ENCODE data around the gene COL9A3.
A peak's percentile ranks its signal among the peaks of the same experiment; 100 is the strongest.

Gene COL9A3

GRCh38 chr20:62856931-62857619, 40.2 kb downstream of the COL9A3 start:
- DNase-seq (ENCODE audit: low spot score) = no peak

DNA sequence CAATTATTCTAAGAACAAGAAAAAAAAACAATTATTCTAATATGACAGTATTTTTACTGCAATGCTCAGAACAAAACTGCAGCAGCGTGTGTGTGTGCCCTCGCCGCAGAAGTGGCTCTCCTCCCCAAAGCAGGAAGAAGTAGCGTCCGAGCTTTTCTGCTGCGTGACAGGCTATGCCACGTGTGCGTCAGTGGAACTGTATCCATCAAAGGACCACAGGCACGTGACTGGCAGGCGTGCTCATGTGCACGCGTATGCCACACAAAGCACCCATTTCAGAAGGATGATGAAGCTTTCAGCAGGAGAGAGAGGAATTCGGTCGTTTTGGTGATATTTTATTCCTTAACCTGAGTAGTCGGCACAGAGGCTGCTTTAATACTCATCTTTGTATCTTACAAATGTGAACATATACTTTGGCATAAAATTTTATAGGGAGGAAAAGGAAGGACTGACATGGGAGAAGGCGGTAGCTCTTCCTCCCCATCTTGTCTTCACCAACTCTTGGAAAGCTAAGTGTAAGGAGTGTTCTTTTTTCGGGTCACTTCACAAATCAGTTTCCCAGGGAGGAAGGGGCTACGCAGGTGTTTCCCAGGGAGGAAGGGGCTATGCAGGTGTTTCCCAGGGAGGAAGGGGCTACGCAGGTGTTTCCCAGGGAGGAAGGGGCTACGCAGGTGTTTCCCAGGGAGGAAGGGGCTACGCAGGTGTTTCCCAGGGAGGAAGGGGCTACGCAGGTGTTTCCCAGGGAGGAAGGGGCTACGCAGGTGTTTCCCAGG, 41.4 kb downstream of the COL9A3 start:
- no peak for DNase-seq (ENCODE audit: low spot score)

DNA sequence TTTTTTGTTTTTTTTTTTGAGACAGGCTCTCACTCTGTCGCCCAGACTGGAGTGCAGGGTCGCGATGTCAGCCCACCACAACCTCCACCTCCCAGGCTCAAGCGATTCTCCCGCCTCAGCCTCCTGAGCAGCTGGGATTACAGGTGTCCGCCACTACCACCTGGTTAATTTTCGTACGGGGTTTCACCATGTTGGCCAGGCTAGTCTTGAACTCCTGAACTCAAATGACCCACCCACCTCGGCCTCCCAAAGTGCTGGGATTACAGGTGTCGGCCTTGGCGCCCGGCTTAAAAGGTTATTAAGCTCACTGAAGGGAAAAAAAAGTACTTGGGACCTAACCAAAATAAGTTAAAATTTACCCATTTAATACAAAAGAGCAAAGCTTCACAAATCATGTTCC, 42.9 kb downstream of the COL9A3 start:
- DNase-seq (ENCODE audit: low spot score) = no peak

- DNase-seq (ENCODE audit: low spot score) = no peak
Observed at GRCh38 chr20:62860391-62860923, 43.6 kb downstream of the COL9A3 start.

DNA sequence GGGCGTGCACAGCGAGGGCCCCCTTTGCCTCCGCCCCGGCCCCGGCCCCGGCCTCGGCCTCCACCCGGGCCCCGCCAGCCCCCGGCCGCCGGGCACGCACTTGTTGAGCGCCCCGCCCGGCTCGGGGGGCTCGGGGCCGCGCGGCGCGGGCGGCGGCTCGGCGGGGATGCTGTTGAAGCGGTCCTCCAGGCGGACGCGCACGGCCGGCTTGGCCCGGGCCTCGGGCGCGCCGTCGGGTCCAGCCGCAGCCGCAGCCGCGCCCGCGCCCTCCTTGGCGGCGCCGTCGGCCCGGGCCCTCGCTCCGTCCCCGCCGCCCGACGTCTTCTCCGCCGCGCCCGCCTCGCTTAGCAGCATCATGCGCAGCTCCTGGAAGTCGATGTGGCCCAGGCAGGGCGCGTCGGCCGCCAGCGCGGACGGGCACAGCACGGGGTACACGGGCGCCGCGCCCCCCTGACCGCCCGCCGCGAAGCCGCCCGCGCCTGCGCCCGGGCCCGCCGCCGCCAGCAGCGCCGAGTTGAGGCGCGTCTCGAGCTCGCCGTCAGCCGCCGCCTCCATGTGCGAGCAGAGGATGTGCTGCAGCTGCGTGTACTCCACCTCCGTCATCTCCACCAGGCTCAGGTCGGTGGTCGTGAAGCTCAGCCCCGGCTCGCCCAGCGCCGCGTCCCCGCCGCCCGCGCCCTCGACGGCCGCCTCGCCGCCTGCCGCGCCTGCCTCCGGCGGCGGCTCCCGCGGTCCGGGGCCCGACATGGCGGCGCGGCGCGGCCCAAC, 44.3 kb downstream of the COL9A3 start:
- DNase-seq (ENCODE audit: low spot score) = no peak

DNA sequence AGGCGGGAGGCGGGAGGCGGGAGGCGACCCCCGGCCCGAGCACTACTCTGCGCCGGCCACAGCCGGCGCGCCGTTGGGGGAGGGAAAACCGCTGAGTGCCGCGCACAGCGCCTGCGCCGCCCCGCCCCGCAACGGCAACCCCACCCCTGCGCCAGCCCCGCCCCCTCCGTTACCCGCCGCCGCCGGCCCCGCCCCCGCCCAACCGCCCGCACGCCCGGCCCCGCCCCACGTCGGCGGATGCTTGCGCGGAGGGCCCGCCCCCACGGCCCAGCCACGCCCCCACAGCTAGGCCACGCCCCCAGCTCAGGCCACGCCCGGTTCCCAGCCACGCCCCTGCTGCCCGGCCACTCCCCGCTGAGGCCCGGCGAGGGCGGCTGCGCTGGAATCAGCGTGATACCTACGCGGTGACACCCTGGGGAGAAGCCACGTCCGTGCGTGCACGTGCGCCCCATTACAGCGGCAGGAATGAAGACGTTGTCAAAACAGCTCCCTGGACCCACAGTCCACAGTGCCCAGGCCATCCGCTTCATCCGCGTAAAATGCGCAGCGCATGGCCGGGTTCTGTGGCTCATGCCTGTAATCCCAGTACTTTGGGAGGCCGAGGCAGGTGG, 45.0 kb downstream of the COL9A3 start, which contains the start of gene TCFL5:
TCFL5 (minus strand) TSS at position 97 of the 611 bp plus-strand sequence. CDS start 152 bp downstream, outside the sequence.
- peak; percentile 94 for DNase-seq (ENCODE audit: low spot score)

DNA sequence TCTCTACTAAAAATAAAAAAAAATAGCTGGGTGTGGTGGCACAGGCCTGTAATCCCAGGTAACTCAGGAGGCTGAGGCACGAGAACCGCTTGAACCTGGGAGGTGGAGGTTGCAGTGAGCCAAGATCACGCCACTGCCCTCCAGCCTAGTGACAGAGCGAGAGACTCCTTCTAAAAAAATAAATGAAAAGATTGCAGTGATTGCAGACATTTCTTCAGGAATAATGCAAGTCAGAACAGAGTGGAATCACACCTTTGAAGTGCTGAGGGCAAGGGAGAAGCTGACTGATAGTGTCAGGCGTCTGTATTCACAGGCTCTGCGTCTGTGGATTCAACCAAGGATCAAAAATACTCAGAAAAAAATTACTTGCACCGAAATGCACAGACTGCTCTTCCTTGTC, 47.4 kb downstream of the COL9A3 start:
- no peak for DNase-seq (ENCODE audit: low spot score)

DNA sequence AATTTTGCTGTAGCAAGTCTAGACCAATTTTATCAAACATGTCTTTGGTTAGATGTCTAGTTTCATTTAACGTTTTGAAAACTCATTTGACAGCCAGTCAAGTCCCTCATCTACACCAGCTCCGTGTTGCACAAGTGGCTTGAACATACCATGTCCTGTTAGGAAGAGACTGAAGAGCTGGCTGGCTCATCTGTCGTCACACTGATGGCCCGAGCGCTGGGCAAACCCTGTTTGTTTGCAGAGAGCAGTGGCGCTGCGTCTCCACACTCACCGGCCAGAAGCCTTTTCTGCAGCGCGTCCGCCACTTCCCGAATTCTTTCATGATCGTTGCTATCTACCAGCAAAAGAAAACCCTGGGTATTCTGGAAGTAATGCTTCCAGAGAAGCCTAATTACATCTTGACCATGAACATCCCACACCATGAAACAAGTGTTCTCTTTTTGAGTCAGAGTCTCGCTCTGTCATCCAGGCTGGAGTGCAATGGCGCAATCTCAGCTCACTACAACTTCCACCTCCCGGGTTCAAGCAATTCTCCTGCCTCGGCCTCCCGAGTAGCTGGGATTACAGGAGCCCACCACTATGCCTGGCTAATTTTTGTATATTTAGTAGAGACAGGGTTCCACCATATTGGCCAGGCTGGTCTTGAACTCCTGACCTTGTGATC, 55.5 kb downstream of the COL9A3 start:
- DNase-seq (ENCODE audit: low spot score) = no peak

DNA sequence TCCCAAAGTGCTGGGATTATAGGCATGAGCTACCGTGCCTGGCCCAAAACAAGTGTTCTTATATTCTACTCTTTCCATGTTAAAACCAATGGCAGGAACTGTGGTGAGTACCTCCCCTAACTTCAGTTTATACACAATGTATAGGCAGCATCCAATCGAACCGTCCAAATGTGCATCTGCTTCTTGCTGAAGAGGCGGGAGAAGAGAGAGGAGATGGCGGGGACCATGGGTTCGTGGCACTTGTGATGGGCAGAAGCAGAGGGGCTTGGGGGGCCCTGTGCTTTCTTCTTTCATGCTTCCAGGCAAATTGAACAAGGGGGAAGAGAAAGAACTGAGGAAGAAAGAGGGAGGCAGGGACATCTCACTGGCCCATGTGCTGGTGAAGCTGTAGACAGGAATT, 56.0 kb downstream of the COL9A3 start:
- DNase-seq (ENCODE audit: low spot score) = no peak

DNA sequence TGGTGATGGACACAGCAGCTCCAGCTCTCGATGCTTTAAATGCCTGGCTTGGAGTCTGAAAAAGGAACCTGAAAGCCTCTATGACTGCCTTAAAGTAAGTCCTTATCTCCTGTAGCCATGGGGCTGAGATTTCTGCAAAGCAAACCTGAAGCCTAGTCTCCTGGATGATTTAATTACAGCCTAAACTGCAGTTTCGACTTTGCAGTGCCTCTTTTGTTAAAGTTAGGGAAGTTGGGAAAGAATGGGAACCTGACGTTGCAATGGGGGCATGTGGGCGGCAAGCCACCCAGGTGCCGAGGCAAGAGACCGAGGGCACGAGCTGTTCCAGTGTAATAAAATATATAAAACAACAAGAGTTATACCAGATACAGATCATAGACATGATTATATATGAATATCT, 56.4 kb downstream of the COL9A3 start:
- no peak for DNase-seq (ENCODE audit: low spot score)

GRCh38 chr20:62873681-62874031, 56.8 kb downstream of the COL9A3 start:
- peak; percentile 22 for DNase-seq (ENCODE audit: low spot score)

- DNase-seq (ENCODE audit: low spot score) = no peak
Observed at GRCh38 chr20:62874964-62875344, 58.1 kb downstream of the COL9A3 start.

- DNase-seq (ENCODE audit: low spot score) = no peak
Observed at GRCh38 chr20:62875419-62876361, 58.8 kb downstream of the COL9A3 start.

DNA sequence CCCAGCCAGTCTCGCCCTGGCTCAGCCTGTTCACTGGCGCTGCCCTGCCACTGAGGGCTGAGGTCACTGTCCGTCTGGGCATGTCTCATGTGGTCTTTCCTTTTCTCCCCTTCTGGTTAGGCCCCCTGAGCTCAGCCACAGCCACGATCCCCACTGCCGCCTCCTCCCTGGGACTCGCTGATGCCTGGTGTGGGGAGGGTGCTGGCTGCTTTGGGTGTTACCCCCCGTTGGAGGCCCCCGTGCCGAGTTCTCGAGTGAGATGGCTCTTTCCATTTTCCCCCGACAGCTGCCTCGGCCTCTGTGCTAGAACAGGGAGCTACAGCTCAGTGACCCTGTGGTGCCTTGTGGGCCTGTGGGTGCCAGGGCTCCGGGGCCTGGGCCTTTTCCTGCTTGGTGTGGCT, 59.7 kb downstream of the COL9A3 start:
- DNase-seq (ENCODE audit: low spot score) = no peak

DNA sequence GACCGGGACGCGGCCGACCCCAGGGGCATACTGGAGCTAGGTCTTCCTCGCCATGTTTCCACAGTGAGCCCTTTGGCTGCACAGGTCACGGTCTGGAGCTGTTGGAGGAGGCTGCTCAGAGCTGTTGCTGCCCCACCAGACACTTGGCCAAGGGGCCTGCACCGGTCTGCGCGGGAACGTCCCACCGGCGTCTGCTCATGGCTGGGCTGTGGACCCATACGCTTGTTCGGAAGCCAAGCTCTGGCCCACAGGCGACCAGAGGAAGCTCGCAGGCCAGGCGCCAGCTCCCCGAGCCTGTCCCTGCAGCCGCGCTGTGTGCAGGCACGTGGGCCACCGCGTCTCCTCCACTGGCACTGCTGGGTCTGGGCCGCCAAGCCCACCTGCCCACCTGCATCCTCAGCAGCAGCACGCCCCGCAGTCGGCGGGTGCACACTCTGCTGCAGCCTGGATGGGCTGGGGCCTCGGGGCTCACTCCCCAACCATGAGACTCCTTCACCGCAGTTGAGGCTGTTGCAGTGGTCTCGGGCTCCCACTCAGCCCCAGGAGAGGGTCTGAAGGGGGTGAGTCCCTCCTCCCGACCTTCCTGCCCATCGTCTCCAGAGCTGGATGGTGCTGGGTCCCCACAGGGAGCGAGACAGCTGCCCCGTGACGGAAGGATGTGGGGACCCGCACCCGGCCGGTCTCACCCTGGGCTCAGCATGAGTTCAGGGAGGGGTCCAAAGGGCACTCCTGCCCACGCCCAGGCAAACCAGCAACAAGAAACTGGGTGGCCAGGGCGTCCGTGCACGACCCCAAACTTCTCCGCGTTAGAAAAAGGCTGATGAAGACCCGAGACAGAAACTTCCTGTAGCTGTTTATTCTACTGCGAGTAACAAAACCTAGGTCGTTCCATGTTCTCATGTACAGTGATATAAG, 60.3 kb downstream of the COL9A3 start:
- no peak for DNase-seq (ENCODE audit: low spot score)

DNA sequence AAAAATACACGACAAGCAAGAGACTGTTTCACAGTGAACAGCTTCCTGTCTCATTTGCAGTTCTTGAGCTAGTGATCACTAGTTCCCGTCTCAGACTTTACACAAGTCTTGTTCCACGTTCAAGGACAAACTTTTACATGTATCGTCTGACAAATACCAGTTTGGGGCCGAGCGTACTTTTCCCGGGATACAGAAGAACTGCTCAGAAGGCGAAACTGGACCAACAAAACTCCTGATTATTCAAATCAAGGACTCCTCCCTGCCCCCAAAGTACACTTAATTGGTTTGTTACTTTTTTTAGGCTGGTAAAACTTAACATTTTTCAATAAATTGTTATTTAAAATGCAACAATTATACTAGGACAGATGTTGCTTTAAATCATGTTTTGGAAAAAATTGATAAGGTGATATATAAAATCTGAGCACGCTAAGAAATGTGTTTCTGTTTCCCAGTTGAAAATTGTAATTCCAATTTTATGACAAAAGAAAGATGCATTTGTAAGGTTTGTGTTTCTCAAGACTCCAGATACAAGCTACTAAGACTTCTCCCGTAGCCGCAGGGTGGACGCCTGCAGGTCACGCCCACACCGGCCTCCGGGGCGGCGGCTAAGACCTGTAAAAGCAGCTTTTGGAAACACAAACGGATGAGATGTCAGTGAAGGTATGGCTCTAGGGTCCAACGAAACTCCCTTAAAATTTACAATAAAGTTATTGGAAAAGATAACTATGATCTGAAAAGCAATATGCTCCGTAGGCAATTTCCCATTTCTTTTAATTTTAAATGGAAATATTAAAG, 61.6 kb downstream of the COL9A3 start:
- DNase-seq (ENCODE audit: low spot score) = no peak

GRCh38 chr20:62879275-62880146, 62.7 kb downstream of the COL9A3 start:
- no peak for DNase-seq (ENCODE audit: low spot score)
